K562 (cell line): ENCODE results near the gene HES3. TPM values are rescaled to one million over a fixed set of nuclear protein-coding genes. Genes with fewer than 3 reads are reported as not detected.

Experiments
- ATAC-seq: fragments of 200-7000 bp; cut with Tn5 transposase; 3 replicates; pipeline ENCODE4 v1.9.1; 2020; ENCODE audit warnings: moderate library complexity
- BruUV-seq: library from RNA; stranded (reverse); fragments of 400-500 nt; replicated peaks from 2 replicates; lab custom pipeline; 2021; lab: Mats Ljungman, UMichigan
- CTCF ChIA-PET: fragments of 300-600 bp; formaldehyde crosslinking; extraction: SDS; loops from one replicate; lab custom pipeline; 2021; ENCODE audit warnings: low intra/inter-chr PET ratio; lab: Yijun Ruan, JAX
- POLR2A ChIA-PET: fragments of 300-600, 350-650 bp; sonication (Branson Sonifier 250); formaldehyde crosslinking; extraction: SDS; loops from one replicate; lab custom pipeline; 2021; ENCODE audit warnings: antibody characterized with exemption, inconsistent platforms; lab: Yijun Ruan, JAX
- DNase-seq, 4 experiments: peaks; one replicate each; pipeline versions ENCODE4 v3.0.0 to v3.0.0-alpha.2; 2011 to 2018; ENCODE audit warnings: low spot score in 3 of 4, mixed read lengths in 3 of 4; ENCODE audit errors: extremely low read depth in 1 of 4
- FAIRE-seq: peaks from 2 replicates; lab custom pipeline; 2011; peaks lifted over from hg19 to GRCh38; lab: Jason Lieb, UNC
- H2AFZ ChIP-seq: 2 replicates; pipeline ENCODE4 v1.6.0; 2011; ENCODE audit warnings: low read depth, low read length, control low read depth, inconsistent platforms
- H3K27ac ChIP-seq: fragments of 200-600 bp; 3 replicates; pipeline ENCODE4 v1.8.0; 2011; ENCODE audit warnings: low read depth, mild to moderate bottlenecking, control low read depth, inconsistent platforms, low read length, moderate library complexity, mixed read lengths; ENCODE audit errors: extremely low read depth
- H3K27me3 ChIP-seq, 2 experiments: fragments of 300-600 bp in 1 of 2; 2 replicates in 1 of 2; 3 replicates in 1 of 2; pipeline versions ENCODE4 v1.6.0 to v1.8.0; 2011; ENCODE audit warnings: inconsistent platforms in 2 of 2, low read length in 2 of 2, mild to moderate bottlenecking in 1 of 2, mixed read lengths in 1 of 2, moderate library complexity in 1 of 2; ENCODE audit not compliant: control insufficient read depth in 2 of 2, insufficient read depth in 2 of 2
- H3K36me3 ChIP-seq: fragments of 300-600 bp; 3 replicates; pipeline ENCODE4 v1.8.0; 2011; ENCODE audit warnings: mild to moderate bottlenecking, low read length, inconsistent platforms; ENCODE audit not compliant: control insufficient read depth, insufficient read depth
- H3K4me1 ChIP-seq, 2 experiments: fragments of 200-600 bp in 1 of 2; replicated peaks in 1 of 2; 2 replicates in 1 of 2; 3 replicates in 1 of 2; pipeline versions ENCODE4 v1.5.1 to v1.8.0; 2011; ENCODE audit warnings: inconsistent platforms in 2 of 2, low read length in 2 of 2, mild to moderate bottlenecking in 1 of 2, mixed read lengths in 1 of 2, moderate library complexity in 1 of 2; ENCODE audit not compliant: control insufficient read depth in 2 of 2, insufficient read depth in 2 of 2
- H3K4me2 ChIP-seq: 2 replicates; pipeline ENCODE4 v1.6.1; 2011; ENCODE audit warnings: low read length, control low read depth, inconsistent platforms, mixed read lengths; ENCODE audit not compliant: insufficient read depth
- H3K4me3 ChIP-seq: fragments of 200-600 bp; sonication (generic), shearing (Covaris generic); 2 replicates; pipeline ENCODE4 v1.5.1; 2016; ENCODE audit warnings: control low read depth, inconsistent platforms
- H3K79me2 ChIP-seq: fragments of 200-600 bp; 3 replicates; pipeline ENCODE4 v1.8.0; 2011; ENCODE audit warnings: low read length, inconsistent platforms; ENCODE audit not compliant: control insufficient read depth, insufficient read depth
- H3K9ac ChIP-seq, 2 experiments: 2 replicates each; pipeline versions ENCODE4 v1.6.0 to v1.6.1; 2011; ENCODE audit warnings: low read depth in 2 of 2, low read length in 2 of 2, control low read depth in 1 of 2, inconsistent platforms in 1 of 2, mild to moderate bottlenecking in 1 of 2, mixed read lengths in 1 of 2; ENCODE audit not compliant: insufficient read depth in 1 of 2
- H3K9me1 ChIP-seq: one replicate; pipeline ENCODE4 v1.6.0; 2011; ENCODE audit warnings: inconsistent platforms, mild to moderate bottlenecking, low read length, moderate library complexity; ENCODE audit not compliant: control insufficient read depth, insufficient read depth
- H3K9me3 ChIP-seq: replicated peaks from 2 replicates; pipeline ENCODE4 v1.5.1; 2011; ENCODE audit warnings: low read depth, low read length, inconsistent platforms; ENCODE audit not compliant: control insufficient read depth, insufficient read depth
- H4K20me1 ChIP-seq: replicated peaks from 2 replicates; pipeline ENCODE4 v1.6.1; 2011; ENCODE audit warnings: low read length, inconsistent platforms, mixed read lengths; ENCODE audit not compliant: control insufficient read depth, insufficient read depth
- CHD7 ChIP-seq: fragments of 200-600 bp; sonication (generic); IDR thresholded peaks from one replicate; pipeline ENCODE4 v1.6.1; 2012; ENCODE audit warnings: mild to moderate bottlenecking, low read depth, low read length, inconsistent platforms
- FOSL1 ChIP-seq: fragments of 200-800 bp; sonication (Bioruptor generic); conservative IDR thresholded peaks from 2 replicates; pipeline ENCODE4 v1.6.1; 2016; ENCODE audit warnings: missing genetic modification characterization, missing compliant biosample characterization
- HNRNPH1 ChIP-seq: fragments of 200-400 bp; formaldehyde crosslinking; optimal IDR thresholded peaks from 2 replicates; pipeline ENCODE3; 2017; ENCODE audit warnings: low read depth, mild to moderate bottlenecking, low read length, moderate library complexity
- IFI16 ChIP-seq: fragments of 250-450 bp; sonication (Bioruptor Pico); IDR thresholded peaks from 2 replicates; pipeline ENCODE4 v2.1.2; 2022; ENCODE audit warnings: mild to moderate bottlenecking, inconsistent platforms
- LARP7 ChIP-seq: fragments of 450-650 bp; IDR thresholded peaks from 2 replicates; pipeline ENCODE4 v1.6.1; 2016
- MAFF ChIP-seq: IDR thresholded peaks from 2 replicates; pipeline ENCODE4 v1.6.1; 2012; ENCODE audit warnings: low read length, improper control_type of control experiment
- MCM7 ChIP-seq, 2 experiments: fragments of 450-650 bp; IDR thresholded peaks; 2 replicates each; pipeline ENCODE4 v1.6.1; 2016 to 2018
- RBM25 ChIP-seq: fragments of 200-400 bp; formaldehyde crosslinking; IDR thresholded peaks from 2 replicates; pipeline ENCODE4 v1.6.1; 2018; ENCODE audit warnings: low read length, low read depth, moderate library complexity; ENCODE audit not compliant: severe bottlenecking
- SIRT6 ChIP-seq: IDR thresholded peaks from one replicate; pipeline ENCODE4 v1.6.1; 2012; ENCODE audit warnings: low read depth, mild to moderate bottlenecking, control low read depth, inconsistent platforms, low read length, moderate library complexity
- TOE1 ChIP-seq, 2 experiments: fragments of 450-650 bp in 1 of 2; sonication (generic) in 1 of 2; formaldehyde crosslinking in 1 of 2; IDR thresholded peaks; 2 replicates each; pipeline versions ENCODE4 v1.7.1 to v1.8.0; 2016 to 2022; ENCODE audit warnings: borderline replicate concordance in 2 of 2, mild to moderate bottlenecking in 2 of 2, antibody characterized with exemption in 1 of 2, inconsistent platforms in 1 of 2, low read depth in 1 of 2, missing genetic modification reagents in 1 of 2, moderate library complexity in 1 of 2
- ZKSCAN1 ChIP-seq: fragments of 150-350 bp; IDR thresholded peaks from 2 replicates; pipeline ENCODE4 v1.6.1; 2016; ENCODE audit warnings: low read depth, low read length
- ZNF586 ChIP-seq: fragments of 450-650 bp; formaldehyde crosslinking; conservative IDR thresholded peaks from 2 replicates; pipeline ENCODE4 v1.4.0; 2020; ENCODE audit warnings: mild to moderate bottlenecking, moderate library complexity
- WGBS: fragments of 100-300 bp; shearing (Covaris generic); methylation state at CpG from one replicate; pipeline ENCODE4 v1.1.6; 2016; ENCODE audit warnings: low coverage, mixed read lengths; ENCODE audit not compliant: insufficient coverage; ENCODE audit errors: missing lambda C conversion rate; 5-methylcytosine and 5-hydroxymethylcytosine counted together
- in situ Hi-C: fragments of 300-500 bp; cut with MboI; formaldehyde crosslinking; loops from 4 replicates; pipeline ENCODE4 v1.15.0; 2018; ENCODE audit warnings: inconsistent platforms, mixed read lengths
- intact Hi-C: fragments of 100-400 bp; cut with micrococcal nuclease; formaldehyde crosslinking; loops from 2 replicates; pipeline ENCODE4 v1.14.2; 2022
- polyA plus RNA-seq, 8 experiments: library from polyadenylated mRNA; depleted of rRNA in 4 of 8; stranded (reverse) in 5 of 8; unstranded in 3 of 8; fragments of >200 nt; fragmentation: Nextera tagmentation in 2 of 8; fragmentation: Illumina TruSeq in 1 of 8; extraction: Ambion mirVana in 2 of 8; extraction: Trizol in 1 of 8; gene quantifications; 2 replicates each; pipeline versions ENCODE4 v1.2.1 to v1.2.3, GENCODE V29; 2011 to 2014; ENCODE audit warnings: inconsistent platforms in 1 of 8, missing spikeins in 1 of 8
- total RNA-seq, 7 experiments: library from RNA; depleted of rRNA in 6 of 7; stranded (reverse); fragments of >200 nt in 6 of 7; fragmentation: Illumina TruSeq in 2 of 7; extraction: Trizol in 2 of 7; gene quantifications; 2 replicates each; pipeline versions ENCODE4 v1.2.1 to v1.2.3, GENCODE V29; 2011 to 2021; ENCODE audit warnings: low replicate concordance in 1 of 7

Gene HES3
- total and polyA plus RNA-seq, 9 of the 15 experiments (the other 6 are each of a cell fraction or from before 2014, with no cell fraction given): not detected

GRCh38 chr1:6269296-6269695 is 25.3 kb downstream of the HES3 start:
- Histone ChIP-seq H3K4me1 (peaks cover 0 to 70% of the 10 kb centered on the region in 2 experiments; a peak in 3 of 5 replicates), H4K20me1 (peaks cover 16% of the 10 kb centered on the region; the same call in 1 of the 2 replicates), H3K9me3 (no peaks in the 10 kb centered on the region), H3K4me2 (no peak overlapping the region), H3K36me3 (no peaks in the 10 kb centered on the region; the same call in 2 of the 3 replicates), H3K27ac (no peak overlapping the region), H3K27me3 (no peaks in the 10 kb centered on the region), H3K79me2 (no peaks in the 10 kb centered on the region), H3K9ac (no peak overlapping the region), H2AFZ (no peak overlapping the region), H3K4me3 (no peak overlapping the region), H3K9me1 (no peaks in the 10 kb centered on the region)
- WGBS: 74% methylated on average over 14 of the region's 14 CpGs
- CTCF ChIA-PET: interaction anchor here (0.9 to 1.8 kb wide), 2 partner anchors 74 to 135 kb away, joined by 3 to 20 read pairs; no protein-coding TSS in a partner anchor
- in situ Hi-C loops: loop anchor here (25.0 kb wide), 1 partner anchor 943 kb away; no protein-coding TSS in a partner anchor
- no peak for DNase-seq
- intact Hi-C loops: no loop called here
- ATAC-seq: no peak
- no peak for FAIRE-seq
- no TSS peak for BruUV-seq
- POLR2A ChIA-PET: no interaction called here
- no peak for TF ChIP-seq HNRNPH1
- no peak for TF ChIP-seq RBM25
- TF ChIP-seq FOSL1 (tag): no peak
- no peak for TF ChIP-seq ZNF586 (CRISPR knock-in tag)
- TF ChIP-seq IFI16 (CRISPR knock-in tag): no peak
- no peak for TF ChIP-seq TOE1 (IDR thresholded peaks at IDR 0.05; ENCODE audit: borderline replicate concordance)
- TF ChIP-seq TOE1 (CRISPR knock-in tag; IDR thresholded peaks at IDR 0.05; ENCODE audit: borderline replicate concordance, low read depth): no peak
- no peak for TF ChIP-seq MAFF
- no peak for TF ChIP-seq LARP7
- TF ChIP-seq CHD7: no peak
- TF ChIP-seq MCM7 (IDR thresholded peaks at IDR 0.05): no peak
- no peak for TF ChIP-seq SIRT6
- TF ChIP-seq ZKSCAN1: no peak
